Measurements from ENCODE around the gene CDNF.

Gene CDNF

GRCh38 chr10:14859043-14859442, 21.2 kb upstream of the CDNF start:
- no peak overlapping the region for H3K4me3 Mint-ChIP-seq
- H3K27ac Mint-ChIP-seq: no peak overlapping the region

GRCh38 chr10:14858338-14858960, 20.6 kb upstream of the CDNF start:
- DNase-seq (no peak), ATAC-seq (replicated peaks) (no peak)
- no peaks in the 10 kb centered on the region for H3K27me3 Mint-ChIP-seq
- H3K36me3 Mint-ChIP-seq: peaks cover 29 to 56% of the 10 kb centered on the region in 2 donors
- H3K9me3 Mint-ChIP-seq: no peaks in the 10 kb centered on the region
- no peak overlapping the region for H3K4me3 Mint-ChIP-seq
- H3K27ac Mint-ChIP-seq: no peak overlapping the region
- peaks cover 0 to 6% of the 10 kb centered on the region in 2 donors for H3K4me1 Mint-ChIP-seq

More at GRCh38 chr10:14859043-14859442, 21.2 kb upstream of the CDNF start:
- no peaks in the 10 kb centered on the region for H3K27me3 Mint-ChIP-seq
- H3K4me1 Mint-ChIP-seq: peaks cover 0 to 6% of the 10 kb centered on the region in 2 donors
- ATAC-seq (replicated peaks): no peak
- H3K36me3 Mint-ChIP-seq: peaks cover 29 to 59% of the 10 kb centered on the region in 2 donors
- H3K9me3 Mint-ChIP-seq: no peaks in the 10 kb centered on the region
- no peak for DNase-seq

GRCh38 chr10:14855453-14855852, 17.6 kb upstream of the CDNF start:
- Mint-ChIP-seq H3K9me3 (no peaks in the 10 kb centered on the region), H3K36me3 (peaks cover 22 to 50% of the 10 kb centered on the region in 2 donors), H3K4me3 (no peak overlapping the region), H3K27ac (no peak overlapping the region), H3K4me1 (peaks cover 0 to 3% of the 10 kb centered on the region in 2 donors), H3K27me3 (no peaks in the 10 kb centered on the region)
- ATAC-seq (replicated peaks): no peak
- DNase-seq: no peak

GRCh38 chr10:14852236-14852635, 14.4 kb upstream of the CDNF start:
- H3K4me1 Mint-ChIP-seq: no peaks in the 10 kb centered on the region
- no peaks in the 10 kb centered on the region for H3K9me3 Mint-ChIP-seq
- H3K36me3 Mint-ChIP-seq: peaks cover 15 to 30% of the 10 kb centered on the region in 2 donors
- H3K4me3 Mint-ChIP-seq: no peak overlapping the region
- no peak overlapping the region for H3K27ac Mint-ChIP-seq
- no peak for DNase-seq
- no peak for ATAC-seq (replicated peaks)
- H3K27me3 Mint-ChIP-seq: no peaks in the 10 kb centered on the region

GRCh38 chr10:14844948-14845347, 7.1 kb upstream of the CDNF start:
- ATAC-seq (replicated peaks) (no peak), DNase-seq (no peak)
- Mint-ChIP-seq H3K9me3 (no peaks in the 10 kb centered on the region), H3K4me1 (peaks cover 0 to 1% of the 10 kb centered on the region in 2 donors), H3K4me3 (no peak overlapping the region), H3K27me3 (no peaks in the 10 kb centered on the region), H3K27ac (no peak overlapping the region), H3K36me3 (peaks cover 20 to 44% of the 10 kb centered on the region in 2 donors)

GRCh38 chr10:14843327-14843988, 5.6 kb upstream of the CDNF start:
- no peak overlapping the region for H3K27ac Mint-ChIP-seq
- H3K27me3 Mint-ChIP-seq: no peaks in the 10 kb centered on the region
- H3K9me3 Mint-ChIP-seq: no peaks in the 10 kb centered on the region
- no peak for DNase-seq
- H3K36me3 Mint-ChIP-seq: peaks cover 20 to 44% of the 10 kb centered on the region in 2 donors
- peaks cover 4 to 9% of the 10 kb centered on the region in 2 donors for H3K4me1 Mint-ChIP-seq
- no peak overlapping the region for H3K4me3 Mint-ChIP-seq
- no peak for ATAC-seq (replicated peaks)

- Mint-ChIP-seq H3K36me3 (peaks cover 21 to 42% of the 10 kb centered on the region in 2 donors), H3K27ac (no peak overlapping the region), H3K4me1 (peaks cover 8 to 17% of the 10 kb centered on the region in 2 donors), H3K27me3 (no peaks in the 10 kb centered on the region), H3K9me3 (no peaks in the 10 kb centered on the region), H3K4me3 (no peak overlapping the region)
- DNase-seq (no peak), ATAC-seq (replicated peaks) (no peak)
These were observed 2.3 kb upstream of the CDNF start for GRCh38 chr10:14840178-14840577.

GRCh38 chr10:14839305-14839695, 1.5 kb upstream of the CDNF start:
- ATAC-seq (replicated peaks): no peak
- H3K9me3 Mint-ChIP-seq: no peaks in the 10 kb centered on the region
- DNase-seq: no peak
- no peaks in the 10 kb centered on the region for H3K27me3 Mint-ChIP-seq
- peaks cover 22 to 39% of the 10 kb centered on the region in 2 donors for H3K36me3 Mint-ChIP-seq
- H3K27ac Mint-ChIP-seq: peak overlapping the region; percentile 99
- peaks cover 9 to 17% of the 10 kb centered on the region in 2 donors for H3K4me1 Mint-ChIP-seq
- H3K4me3 Mint-ChIP-seq: peak overlapping the region; percentile 97

GRCh38 chr10:14838582-14839304, 906 bp upstream of the CDNF start:
- Mint-ChIP-seq H3K4me1 (peaks cover 9 to 17% of the 10 kb centered on the region in 2 donors), H3K4me3 (peak overlapping the region; percentile 97), H3K27ac (peak overlapping the region; percentile 99), H3K9me3 (no peaks in the 10 kb centered on the region), H3K36me3 (peaks cover 22 to 38% of the 10 kb centered on the region in 2 donors), H3K27me3 (no peaks in the 10 kb centered on the region)
- peak; percentile 13 for DNase-seq
- ATAC-seq (replicated peaks): peak; percentile 17 to 24

GRCh38 chr10:14837003-14837756, 657 bp downstream of the CDNF start:
- Mint-ChIP-seq H3K4me1 (peaks cover 8 to 17% of the 10 kb centered on the region in 2 donors), H3K9me3 (no peaks in the 10 kb centered on the region), H3K27ac (peak overlapping the region; percentile 99), H3K27me3 (no peaks in the 10 kb centered on the region), H3K4me3 (peak overlapping the region; percentile 97), H3K36me3 (peaks cover 17 to 28% of the 10 kb centered on the region in 2 donors)
- DNase-seq: no peak
- ATAC-seq (replicated peaks): no peak

- Mint-ChIP-seq H3K27me3 (no peaks in the 10 kb centered on the region), H3K4me1 (peaks cover 8 to 17% of the 10 kb centered on the region in 2 donors), H3K27ac (no peak overlapping the region), H3K4me3 (no peak overlapping the region), H3K9me3 (no peaks in the 10 kb centered on the region), H3K36me3 (peaks cover 11 to 19% of the 10 kb centered on the region in 2 donors)
- no peak for DNase-seq
- no peak for ATAC-seq (replicated peaks)
These were observed 1.6 kb downstream of the CDNF start for GRCh38 chr10:14836208-14836607.

GRCh38 chr10:14833106-14833505, 4.7 kb downstream of the CDNF start:
- H3K4me3 Mint-ChIP-seq: no peak overlapping the region
- peaks cover 7 to 8% of the 10 kb centered on the region in 2 donors for H3K36me3 Mint-ChIP-seq
- no peaks in the 10 kb centered on the region for H3K9me3 Mint-ChIP-seq
- no peak overlapping the region for H3K27ac Mint-ChIP-seq
- H3K27me3 Mint-ChIP-seq: no peaks in the 10 kb centered on the region
- ATAC-seq (replicated peaks) (no peak), DNase-seq (no peak)
- H3K4me1 Mint-ChIP-seq: peaks cover 5 to 8% of the 10 kb centered on the region in 2 donors

GRCh38 chr10:14826076-14826829, 11.6 kb downstream of the CDNF start:
- H3K4me3 Mint-ChIP-seq: no peak overlapping the region
- no peaks in the 10 kb centered on the region for H3K36me3 Mint-ChIP-seq
- H3K27ac Mint-ChIP-seq: peak overlapping the region; percentile 32
- no peak for DNase-seq
- no peaks in the 10 kb centered on the region for H3K27me3 Mint-ChIP-seq
- H3K9me3 Mint-ChIP-seq: no peaks in the 10 kb centered on the region
- H3K4me1 Mint-ChIP-seq: peaks cover 12 to 19% of the 10 kb centered on the region in 2 donors
- ATAC-seq (replicated peaks): no peak
